A549 (cell line): Measurements from ENCODE around the gene PDX1. TPM values are rescaled to one million over a fixed set of nuclear protein-coding genes. Genes with fewer than 3 reads are reported as not detected.

Experiments
- ATAC-seq, 2 experiments: fragments of 200-7000 bp in 1 of 2; fragments of >200 bp in 1 of 2; cut with Nextera tagmentation in 1 of 2; cut with Tn5 transposase in 1 of 2; 3 replicates each; pipeline versions ENCODE4 v1.8.0 to v1.9.1; 2018 to 2020; ENCODE audit warnings: mild to moderate bottlenecking in 1 of 2, moderate library complexity in 1 of 2
- CTCF ChIA-PET: fragments of 300-600 bp; sonication (Branson Sonifier 250); formaldehyde crosslinking; extraction: SDS; loops from one replicate; lab custom pipeline; 2021; ENCODE audit warnings: antibody characterized with exemption, inconsistent platforms; lab: Yijun Ruan, JAX
- POLR2A ChIA-PET: fragments of 350-600 bp; formaldehyde crosslinking; extraction: SDS; loops from one replicate; lab custom pipeline; 2021; ENCODE audit warnings: antibody characterized with exemption, inconsistent platforms; lab: Yijun Ruan, JAX
- DNase-seq, 2 experiments: peaks; one replicate each; pipeline versions ENCODE4 v3.0.0 to v3.0.0-alpha.2; 2011 to 2016; ENCODE audit warnings: low read depth in 1 of 2, low spot score in 1 of 2
- FAIRE-seq: peaks from 2 replicates; lab custom pipeline; 2011; peaks lifted over from hg19 to GRCh38; lab: Jason Lieb, UNC
- H3K27ac ChIP-seq, 2 experiments: fragments of >200 bp; sonication (Bioruptor Twin); formaldehyde crosslinking; 3 replicates each; pipeline ENCODE4 v1.5.1; 2016 to 2017
- H3K4me1 ChIP-seq: fragments of >200 bp; sonication (Bioruptor Twin); formaldehyde crosslinking; 3 replicates; pipeline ENCODE4 v1.6.1; 2016
- H3K4me2 ChIP-seq: fragments of >200 bp; sonication (Bioruptor Twin); formaldehyde crosslinking; 3 replicates; pipeline ENCODE4 v1.6.1; 2016
- H3K4me3 ChIP-seq: fragments of >200 bp; sonication (Bioruptor Twin); formaldehyde crosslinking; 3 replicates; pipeline ENCODE4 v1.5.1; 2016
- H3K9me3 ChIP-seq: fragments of >200 bp; sonication (Bioruptor Twin); formaldehyde crosslinking; 3 replicates; pipeline ENCODE4 v1.6.1; 2016
- BCL3 ChIP-seq: fragments of >200 bp; sonication (Bioruptor Twin); formaldehyde crosslinking; IDR thresholded peaks from 3 replicates; pipeline ENCODE4 v1.6.1; 2016
- CBX2 ChIP-seq: fragments of 200-600 bp; sonication (generic); IDR thresholded peaks from 2 replicates; pipeline ENCODE4 v1.6.1; 2016; ENCODE audit warnings: low read depth, mild to moderate bottlenecking, borderline replicate concordance
- CEBPB ChIP-seq, 2 experiments: fragments of >200 bp in 1 of 2; sonication (Bioruptor Twin) in 1 of 2; formaldehyde crosslinking in 1 of 2; IDR thresholded peaks; 2 replicates each; pipeline ENCODE4 v1.6.1; 2012 to 2016
- EHMT2 ChIP-seq: fragments of 200-600 bp; sonication (generic); IDR thresholded peaks from 2 replicates; pipeline ENCODE4 v1.6.1; 2016; ENCODE audit warnings: antibody characterized with exemption, low read depth, mild to moderate bottlenecking, moderate library complexity
- EP300 ChIP-seq, 2 experiments: fragments of >200 bp; sonication (Bioruptor Twin); formaldehyde crosslinking; IDR thresholded peaks; 2 replicates in 1 of 2; 3 replicates in 1 of 2; pipeline ENCODE4 v1.6.1; 2016 to 2017
- FOSL2 ChIP-seq, 2 experiments: fragments of 450-650 bp in 1 of 2; fragments of >200 bp in 1 of 2; sonication (Bioruptor Twin) in 1 of 2; formaldehyde crosslinking; IDR thresholded peaks; 2 replicates each; pipeline versions ENCODE4 v1.5.0 to v1.6.1; 2016 to 2020; ENCODE audit warnings: mild to moderate bottlenecking in 1 of 2, moderate library complexity in 1 of 2
- FOXS1 ChIP-seq: fragments of 250-450 bp; sonication (Bioruptor Pico); IDR thresholded peaks from 2 replicates; pipeline ENCODE4 v1.5.0; 2020; ENCODE audit warnings: mild to moderate bottlenecking, moderate library complexity
- HES2 ChIP-seq: fragments of >200 bp; sonication (Bioruptor Twin); formaldehyde crosslinking; IDR thresholded peaks from 2 replicates; pipeline ENCODE4 v1.6.1; 2016
- HOXB13 ChIP-seq: fragments of 250-450 bp; sonication (Bioruptor Pico); IDR thresholded peaks from 2 replicates; pipeline ENCODE4 v1.5.0; 2020; ENCODE audit warnings: low read depth, mild to moderate bottlenecking, moderate library complexity
- JUN ChIP-seq, 2 experiments: fragments of >200 bp; sonication (Bioruptor Twin); formaldehyde crosslinking; IDR thresholded peaks; 2 replicates in 1 of 2; 3 replicates in 1 of 2; pipeline ENCODE4 v1.6.1; 2016 to 2017
- MAX ChIP-seq: IDR thresholded peaks from 2 replicates; pipeline ENCODE4 v1.6.1; 2012
- NR3C1 ChIP-seq: fragments of >200 bp; sonication (Bioruptor Twin); formaldehyde crosslinking; IDR thresholded peaks from 3 replicates; pipeline ENCODE4 v1.6.1; 2017
- PHF8 ChIP-seq: fragments of 200-600 bp; sonication (generic); IDR thresholded peaks from 2 replicates; pipeline ENCODE4 v1.6.1; 2016; ENCODE audit warnings: low read depth, mild to moderate bottlenecking, antibody characterized with exemption, moderate library complexity, borderline replicate concordance
- POLR2AphosphoS2 ChIP-seq: conservative IDR thresholded peaks from 2 replicates; pipeline ENCODE4 v1.6.1; 2012; ENCODE audit warnings: low read length, improper control_type of control experiment, inconsistent platforms
- RARB ChIP-seq: fragments of 250-450 bp; sonication (Bioruptor Pico); IDR thresholded peaks from 2 replicates; pipeline ENCODE4 v1.8.0; 2021; ENCODE audit warnings: mild to moderate bottlenecking, moderate library complexity
- RNF2 ChIP-seq: fragments of 200-600 bp; sonication (generic); IDR thresholded peaks from 2 replicates; pipeline ENCODE4 v1.6.1; 2016; ENCODE audit warnings: low read depth, mild to moderate bottlenecking, antibody characterized with exemption, moderate library complexity, borderline replicate concordance
- SMC3 ChIP-seq: fragments of >200 bp; sonication (Bioruptor Twin); formaldehyde crosslinking; IDR thresholded peaks from 3 replicates; pipeline ENCODE4 v1.6.1; 2018; ENCODE audit warnings: inconsistent platforms
- TFCP2L1 ChIP-seq: fragments of 250-450 bp; sonication (Bioruptor Pico); IDR thresholded peaks from 2 replicates; pipeline ENCODE4 v1.5.0; 2021; ENCODE audit warnings: mild to moderate bottlenecking
- TP53 ChIP-seq: fragments of 250-450 bp; sonication (Bioruptor Pico); IDR thresholded peaks from 2 replicates; pipeline ENCODE4 v1.5.0; 2021; ENCODE audit warnings: mild to moderate bottlenecking, moderate library complexity
- ZC3H11A ChIP-seq: fragments of 450-650 bp; IDR thresholded peaks from 2 replicates; pipeline ENCODE4 v1.6.1; 2014; ENCODE audit warnings: antibody characterized with exemption, mild to moderate bottlenecking
- ZFP36 ChIP-seq: fragments of 450-650 bp; IDR thresholded peaks from 2 replicates; pipeline ENCODE4 v1.6.1; 2014; ENCODE audit warnings: borderline replicate concordance; ENCODE audit not compliant: partially characterized antibody
- WGBS: methylation state at CpG from one replicate; pipeline ENCODE4 v1.1.6; 2017; ENCODE audit errors: missing lambda C conversion rate; 5-methylcytosine and 5-hydroxymethylcytosine counted together
- polyA plus RNA-seq, 4 experiments: library from polyadenylated mRNA; depleted of rRNA in 3 of 4; stranded (reverse); fragments of >200 nt; fragmentation: RNase III in 1 of 4; extraction: RNeasy Plus Mini Kit Qiagen cat#74134 plus additional on column Dnase treatment in 1 of 4; gene quantifications; 2 replicates in 3 of 4; 3 replicates in 1 of 4; pipeline ENCODE4 v1.2.3, GENCODE V29; 2011 to 2017
- TF ChIP-seq, protein P1 (sequence below): fragments of >200 bp; sonication (Bioruptor Twin); formaldehyde crosslinking; IDR thresholded peaks from 3 replicates; pipeline ENCODE4 v1.5.1; 2016
- TF ChIP-seq, protein P2 (sequence below): fragments of 150-350 bp; IDR thresholded peaks from 2 replicates; pipeline ENCODE4 v1.6.1; 2014; ENCODE audit warnings: low read depth, mild to moderate bottlenecking, low read length
- TF ChIP-seq, protein P3 (sequence below): fragments of 250-450 bp; sonication (Bioruptor Pico); IDR thresholded peaks from 2 replicates; pipeline ENCODE4 v1.5.0; 2021; ENCODE audit warnings: mild to moderate bottlenecking, moderate library complexity, borderline replicate concordance

The PDX1 gene
- polyA plus RNA-seq, 2 of the 4 experiments (the other 2 are of a cell fraction) = 0.04 to 0.06 TPM

DNA sequence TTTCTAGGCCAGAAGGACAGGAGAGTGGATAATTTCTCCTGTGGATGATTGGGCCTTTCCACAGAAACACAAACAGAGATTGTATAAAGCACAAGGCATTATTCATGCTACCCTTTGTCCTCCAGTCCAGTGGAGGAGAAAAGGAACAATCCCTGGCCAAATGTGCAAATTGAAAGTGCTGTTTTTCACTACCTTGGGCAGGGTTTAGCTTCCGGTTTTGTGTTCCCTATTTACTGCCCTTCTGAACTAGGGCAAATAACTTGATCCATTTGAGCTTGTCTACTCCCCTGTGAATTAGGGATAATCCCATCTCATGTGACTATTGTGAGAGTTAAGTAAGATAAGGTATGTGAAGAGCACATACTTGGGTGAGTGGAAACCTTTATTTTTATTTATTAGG is 13.3 kb downstream of the PDX1 start:
- CTCF ChIA-PET = interaction anchor here (0.6 to 1.7 kb wide), 3 partner anchors 9 to 572 kb away, joined by 3 to 5 read pairs (median 4); no protein-coding TSS in a partner anchor
- 80% methylated on average over 1 of the region's 1 CpG for WGBS
- H3K27ac ChIP-seq = no peak overlapping the region

DNA sequence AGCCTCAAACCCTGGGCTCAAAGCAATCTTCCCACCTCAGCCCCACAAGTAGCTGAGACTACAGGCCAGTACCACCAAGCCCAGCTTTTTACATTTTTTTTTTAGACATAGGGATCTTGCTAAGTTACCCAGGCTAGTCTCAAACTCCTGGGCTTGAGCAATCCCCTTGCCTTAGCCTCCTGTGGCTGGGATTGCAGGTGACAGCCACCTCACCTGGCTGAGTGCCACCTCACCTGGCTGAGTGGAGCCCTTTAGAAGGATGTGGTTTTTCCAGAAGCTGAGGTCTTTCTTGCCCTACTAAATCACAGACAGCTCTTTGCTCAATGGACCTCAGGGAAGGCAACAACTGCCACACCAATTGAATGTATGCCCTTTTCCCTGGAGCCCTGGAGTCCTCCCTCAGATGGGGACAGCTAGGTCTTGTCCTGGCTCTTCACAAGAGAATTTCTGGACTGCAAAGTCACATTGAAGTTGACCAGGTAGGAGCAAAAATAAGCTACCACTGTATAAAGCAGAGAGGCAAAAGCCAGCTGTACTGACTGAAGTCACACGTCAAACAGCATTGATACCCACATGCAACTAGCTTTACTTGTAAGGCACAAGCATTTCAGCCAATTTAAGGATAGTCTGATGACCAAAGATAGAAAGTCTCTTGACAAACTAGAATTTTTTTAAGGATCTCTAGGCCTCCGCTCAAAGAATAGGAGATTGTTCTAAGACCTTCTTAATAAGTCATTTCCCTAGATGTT is 14.0 kb downstream of the PDX1 start:
- TF ChIP-seq PHF8 (no peak), EHMT2 (no peak), HES2 (no peak), MAX (no peak), CEBPB (IDR thresholded peaks at IDR 0.05) (no peak)
- TF ChIP-seq, protein P1, sequence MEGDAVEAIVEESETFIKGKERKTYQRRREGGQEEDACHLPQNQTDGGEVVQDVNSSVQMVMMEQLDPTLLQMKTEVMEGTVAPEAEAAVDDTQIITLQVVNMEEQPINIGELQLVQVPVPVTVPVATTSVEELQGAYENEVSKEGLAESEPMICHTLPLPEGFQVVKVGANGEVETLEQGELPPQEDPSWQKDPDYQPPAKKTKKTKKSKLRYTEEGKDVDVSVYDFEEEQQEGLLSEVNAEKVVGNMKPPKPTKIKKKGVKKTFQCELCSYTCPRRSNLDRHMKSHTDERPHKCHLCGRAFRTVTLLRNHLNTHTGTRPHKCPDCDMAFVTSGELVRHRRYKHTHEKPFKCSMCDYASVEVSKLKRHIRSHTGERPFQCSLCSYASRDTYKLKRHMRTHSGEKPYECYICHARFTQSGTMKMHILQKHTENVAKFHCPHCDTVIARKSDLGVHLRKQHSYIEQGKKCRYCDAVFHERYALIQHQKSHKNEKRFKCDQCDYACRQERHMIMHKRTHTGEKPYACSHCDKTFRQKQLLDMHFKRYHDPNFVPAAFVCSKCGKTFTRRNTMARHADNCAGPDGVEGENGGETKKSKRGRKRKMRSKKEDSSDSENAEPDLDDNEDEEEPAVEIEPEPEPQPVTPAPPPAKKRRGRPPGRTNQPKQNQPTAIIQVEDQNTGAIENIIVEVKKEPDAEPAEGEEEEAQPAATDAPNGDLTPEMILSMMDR = no peak
- CTCF ChIA-PET = interaction anchor here (0.7 to 1.7 kb wide), 2 partner anchors 9 to 21 kb away, joined by 3 to 4 read pairs; no protein-coding TSS in a partner anchor
- no peak for DNase-seq
- H3K9me3 ChIP-seq = no peaks in the 10 kb centered on the region
- no peak overlapping the region for H3K4me3 ChIP-seq
- no peak overlapping the region for H3K4me2 ChIP-seq
- H3K27ac ChIP-seq = no peak overlapping the region
- no peaks in the 10 kb centered on the region for H3K4me1 ChIP-seq
- 71% methylated on average over 2 of the region's 2 CpGs for WGBS
- FAIRE-seq = no peak
- ATAC-seq = no peak
- POLR2A ChIA-PET = interaction anchor here (0.6 kb wide), 1 partner anchor 20 kb away, joined by 3 read pairs; no protein-coding TSS in a partner anchor

More for the DNA sequence above, 13.3 kb downstream of the PDX1 start:
- DNase-seq (no peak), FAIRE-seq (no peak), ATAC-seq (no peak)
- no peak overlapping the region for H3K4me2 ChIP-seq
- no peaks in the 10 kb centered on the region for H3K4me1 ChIP-seq
- no peaks in the 10 kb centered on the region for H3K9me3 ChIP-seq
- POLR2A ChIA-PET = no interaction called here
- no peak overlapping the region for H3K4me3 ChIP-seq
- TF ChIP-seq EP300 (IDR thresholded peaks at IDR 0.05) = no peak
- TF ChIP-seq ZFP36 = no peak
- TF ChIP-seq TP53 (CRISPR knock-in tag) = no peak
- no peak for TF ChIP-seq ZC3H11A
- TF ChIP-seq, protein P2, sequence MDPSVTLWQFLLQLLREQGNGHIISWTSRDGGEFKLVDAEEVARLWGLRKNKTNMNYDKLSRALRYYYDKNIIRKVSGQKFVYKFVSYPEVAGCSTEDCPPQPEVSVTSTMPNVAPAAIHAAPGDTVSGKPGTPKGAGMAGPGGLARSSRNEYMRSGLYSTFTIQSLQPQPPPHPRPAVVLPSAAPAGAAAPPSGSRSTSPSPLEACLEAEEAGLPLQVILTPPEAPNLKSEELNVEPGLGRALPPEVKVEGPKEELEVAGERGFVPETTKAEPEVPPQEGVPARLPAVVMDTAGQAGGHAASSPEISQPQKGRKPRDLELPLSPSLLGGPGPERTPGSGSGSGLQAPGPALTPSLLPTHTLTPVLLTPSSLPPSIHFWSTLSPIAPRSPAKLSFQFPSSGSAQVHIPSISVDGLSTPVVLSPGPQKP = no peak
- no peak for TF ChIP-seq FOSL2 (IDR thresholded peaks at IDR 0.05)
- no peak for TF ChIP-seq FOSL2 (CRISPR knock-in tag; IDR thresholded peaks at IDR 0.05)
- no peak for TF ChIP-seq NR3C1
- TF ChIP-seq, all 56 proteins: peak for 0

- ATAC-seq (no peak), DNase-seq (no peak), FAIRE-seq (no peak)
- no peak for TF ChIP-seq JUN (IDR thresholded peaks at IDR 0.05)
- no peak for TF ChIP-seq PHF8
- TF ChIP-seq POLR2AphosphoS2 = no peak
- TF ChIP-seq CBX2 = no peak
- no peak for TF ChIP-seq TFCP2L1 (CRISPR knock-in tag)
- TF ChIP-seq SMC3 = no peak
- TF ChIP-seq FOXS1 (CRISPR knock-in tag) = no peak
- no peak for TF ChIP-seq RNF2
- TF ChIP-seq RARB (CRISPR knock-in tag) = no peak
- TF ChIP-seq, protein P3, sequence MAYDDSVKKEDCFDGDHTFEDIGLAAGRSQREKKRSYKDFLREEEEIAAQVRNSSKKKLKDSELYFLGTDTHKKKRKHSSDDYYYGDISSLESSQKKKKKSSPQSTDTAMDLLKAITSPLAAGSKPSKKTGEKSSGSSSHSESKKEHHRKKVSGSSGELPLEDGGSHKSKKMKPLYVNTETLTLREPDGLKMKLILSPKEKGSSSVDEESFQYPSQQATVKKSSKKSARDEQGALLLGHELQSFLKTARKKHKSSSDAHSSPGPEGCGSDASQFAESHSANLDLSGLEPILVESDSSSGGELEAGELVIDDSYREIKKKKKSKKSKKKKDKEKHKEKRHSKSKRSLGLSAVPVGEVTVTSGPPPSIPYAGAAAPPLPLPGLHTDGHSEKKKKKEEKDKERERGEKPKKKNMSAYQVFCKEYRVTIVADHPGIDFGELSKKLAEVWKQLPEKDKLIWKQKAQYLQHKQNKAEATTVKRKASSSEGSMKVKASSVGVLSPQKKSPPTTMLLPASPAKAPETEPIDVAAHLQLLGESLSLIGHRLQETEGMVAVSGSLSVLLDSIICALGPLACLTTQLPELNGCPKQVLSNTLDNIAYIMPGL (CRISPR knock-in tag) = no peak
- TF ChIP-seq HOXB13 (CRISPR knock-in tag) = no peak
- TF ChIP-seq BCL3 = no peak
- Histone ChIP-seq H3K4me1 (no peaks in the 10 kb centered on the region), H3K9me3 (no peaks in the 10 kb centered on the region), H3K4me3 (no peak overlapping the region), H3K27ac (no peak overlapping the region), H3K4me2 (no peak overlapping the region)
- POLR2A ChIA-PET = no interaction called here
- CTCF ChIA-PET = interaction anchor here (0.7 to 4.5 kb wide), 5 partner anchors 10 to 116 kb away, joined by 3 to 22 read pairs (median 4); no protein-coding TSS in a partner anchor
- WGBS = 60% methylated on average over 1 of the region's 1 CpG
Measured at GRCh38 chr13:27942972-27943371, 23.2 kb downstream of the PDX1 start.
